ENCODE measurements around the gene XKR3.

GRCh38 chr22:16834971-16835370 lies 9.8 kb upstream of the XKR3 start:
- no peak for TF ChIP-seq ZNF274 (IDR thresholded peaks at IDR 0.05; ENCODE audit: low read depth, low read length)
- TF ChIP-seq YY1 (IDR thresholded peaks at IDR 0.05; ENCODE audit: insufficient read depth, insufficient read length): no peak
